GM12801 (cell line): ENCODE measurements around the gene HECTD2.

Experiments used
- TF ChIP-seq, protein P1 (sequence below): IDR thresholded peaks from one replicate; pipeline ENCODE4 v1.5.1; 2011; ENCODE audit warnings: control low read depth; ENCODE audit not compliant: insufficient read length; ENCODE audit errors: extremely low read depth

The HECTD2 gene

DNA sequence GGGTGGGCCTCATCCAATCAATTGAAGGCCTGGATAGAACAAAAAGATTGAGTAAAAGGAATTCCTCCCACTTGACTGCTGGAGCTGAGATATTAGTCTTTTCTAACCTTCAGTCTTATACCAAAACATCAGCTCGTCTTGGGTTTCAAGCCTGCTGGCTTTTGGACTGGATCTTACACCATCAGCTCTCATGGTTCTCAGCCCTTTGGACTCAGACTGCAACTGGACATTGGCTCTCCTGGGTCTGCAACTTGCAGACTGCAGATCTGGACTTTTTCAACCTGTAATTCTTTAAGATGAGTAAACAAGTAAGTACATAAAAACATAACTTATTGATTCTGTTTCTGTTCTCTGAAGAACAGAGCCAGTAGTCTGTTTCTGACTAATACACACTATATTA is 149.0 kb downstream of the HECTD2 start:
- TF ChIP-seq, protein P1, sequence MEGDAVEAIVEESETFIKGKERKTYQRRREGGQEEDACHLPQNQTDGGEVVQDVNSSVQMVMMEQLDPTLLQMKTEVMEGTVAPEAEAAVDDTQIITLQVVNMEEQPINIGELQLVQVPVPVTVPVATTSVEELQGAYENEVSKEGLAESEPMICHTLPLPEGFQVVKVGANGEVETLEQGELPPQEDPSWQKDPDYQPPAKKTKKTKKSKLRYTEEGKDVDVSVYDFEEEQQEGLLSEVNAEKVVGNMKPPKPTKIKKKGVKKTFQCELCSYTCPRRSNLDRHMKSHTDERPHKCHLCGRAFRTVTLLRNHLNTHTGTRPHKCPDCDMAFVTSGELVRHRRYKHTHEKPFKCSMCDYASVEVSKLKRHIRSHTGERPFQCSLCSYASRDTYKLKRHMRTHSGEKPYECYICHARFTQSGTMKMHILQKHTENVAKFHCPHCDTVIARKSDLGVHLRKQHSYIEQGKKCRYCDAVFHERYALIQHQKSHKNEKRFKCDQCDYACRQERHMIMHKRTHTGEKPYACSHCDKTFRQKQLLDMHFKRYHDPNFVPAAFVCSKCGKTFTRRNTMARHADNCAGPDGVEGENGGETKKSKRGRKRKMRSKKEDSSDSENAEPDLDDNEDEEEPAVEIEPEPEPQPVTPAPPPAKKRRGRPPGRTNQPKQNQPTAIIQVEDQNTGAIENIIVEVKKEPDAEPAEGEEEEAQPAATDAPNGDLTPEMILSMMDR, result no peak

DNA sequence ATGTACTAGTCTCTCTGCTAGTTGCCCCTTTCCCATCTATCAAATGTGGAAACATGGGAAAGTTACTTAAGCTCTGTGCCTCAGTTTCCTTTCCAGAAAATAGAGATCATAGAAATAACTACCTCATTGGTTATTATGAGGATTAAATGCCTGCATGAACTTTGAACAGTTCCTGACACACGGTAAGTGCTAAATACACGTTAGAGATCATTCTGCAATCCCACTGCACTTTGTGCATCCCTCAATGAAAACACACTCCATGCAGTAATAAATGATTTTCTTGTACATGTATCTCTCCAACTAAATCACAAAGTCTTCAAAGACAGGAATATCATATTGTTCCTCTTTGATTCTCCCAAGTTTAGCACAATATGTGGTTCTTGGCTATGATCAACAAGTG is 149.6 kb downstream of the HECTD2 start:
- TF ChIP-seq, protein P1, result no peak

DNA sequence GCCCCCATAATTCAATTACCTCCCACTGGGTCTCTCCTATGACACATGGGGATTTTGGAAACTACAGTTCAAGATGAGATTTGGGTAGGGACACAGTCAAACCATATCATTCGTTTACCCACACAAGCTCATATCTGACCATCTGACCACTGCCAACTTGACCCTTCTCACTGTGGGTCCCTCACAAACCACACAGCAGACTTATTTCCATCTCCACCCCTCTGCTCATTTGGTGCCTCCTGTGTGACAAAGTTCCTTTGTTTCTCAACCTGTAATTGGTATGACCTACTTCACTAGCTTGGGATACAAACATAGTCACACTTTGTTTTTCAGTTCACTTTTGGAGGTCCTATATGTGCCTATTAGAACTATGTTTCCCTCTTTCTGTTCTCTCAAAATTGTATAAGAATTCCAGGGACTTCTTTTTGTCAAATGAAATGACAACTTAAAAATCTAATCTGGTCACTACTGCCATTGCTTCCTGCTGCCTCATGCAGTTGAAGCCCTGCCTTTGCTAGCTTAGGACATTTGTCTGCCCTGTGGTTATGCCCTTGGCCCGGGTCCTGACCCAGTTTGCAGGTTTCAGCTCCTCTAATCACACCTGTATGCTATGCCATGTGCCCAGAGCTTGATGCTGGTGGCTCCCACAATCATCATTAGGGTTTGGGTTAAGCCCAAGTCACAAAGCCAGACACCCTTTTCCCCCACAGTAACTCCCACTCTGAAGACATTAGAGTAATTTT is 152.9 kb downstream of the HECTD2 start:
- TF ChIP-seq, protein P1, result no peak

DNA sequence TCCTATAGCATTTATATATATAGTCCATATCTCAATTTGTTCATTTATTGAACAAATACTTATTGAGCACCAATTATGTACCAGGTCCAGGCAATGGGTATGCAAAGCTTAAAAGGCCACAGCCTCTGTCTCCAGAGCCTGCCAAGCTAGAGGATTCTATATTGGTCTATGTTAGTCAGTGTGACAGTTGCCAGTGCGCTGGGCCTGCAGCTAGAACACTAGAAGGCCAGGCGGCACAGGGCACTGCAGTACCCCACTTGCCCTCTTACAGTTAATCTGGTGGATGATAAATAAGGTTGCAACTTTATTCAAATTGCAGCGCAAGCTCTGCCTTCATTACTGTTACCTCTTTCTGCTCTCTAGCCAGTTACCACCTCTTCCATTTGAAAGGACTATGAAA is 153.9 kb downstream of the HECTD2 start:
- TF ChIP-seq, protein P1, result no peak
